HG03354 (cell line): ENCODE data around the gene TAPBP.
"Not testable (repeated sequence)": the region's sequence is repeated elsewhere in the genome, so short reads cannot be mapped to it uniquely, and the experiment has no call there.

Experiments
- ATAC-seq: cut with Tn5 transposase; IDR thresholded peaks from one replicate; pipeline ENCODE4 v1.9.1; 2021; ENCODE audit warnings: mild to moderate bottlenecking; ENCODE audit not compliant: unreplicated experiment, poor library complexity, severe bottlenecking

Gene TAPBP

GRCh38 chr6:33279257-33279695, 34.6 kb downstream of the TAPBP start:
- ATAC-seq = no peak

GRCh38 chr6:33278810-33279209, 35.1 kb downstream of the TAPBP start:
- ATAC-seq = no peak

- ATAC-seq = no peak
Measured at GRCh38 chr6:33278392-33278741, 35.5 kb downstream of the TAPBP start.

GRCh38 chr6:33277663-33278391, 36.1 kb downstream of the TAPBP start:
- no peak for ATAC-seq

DNA sequence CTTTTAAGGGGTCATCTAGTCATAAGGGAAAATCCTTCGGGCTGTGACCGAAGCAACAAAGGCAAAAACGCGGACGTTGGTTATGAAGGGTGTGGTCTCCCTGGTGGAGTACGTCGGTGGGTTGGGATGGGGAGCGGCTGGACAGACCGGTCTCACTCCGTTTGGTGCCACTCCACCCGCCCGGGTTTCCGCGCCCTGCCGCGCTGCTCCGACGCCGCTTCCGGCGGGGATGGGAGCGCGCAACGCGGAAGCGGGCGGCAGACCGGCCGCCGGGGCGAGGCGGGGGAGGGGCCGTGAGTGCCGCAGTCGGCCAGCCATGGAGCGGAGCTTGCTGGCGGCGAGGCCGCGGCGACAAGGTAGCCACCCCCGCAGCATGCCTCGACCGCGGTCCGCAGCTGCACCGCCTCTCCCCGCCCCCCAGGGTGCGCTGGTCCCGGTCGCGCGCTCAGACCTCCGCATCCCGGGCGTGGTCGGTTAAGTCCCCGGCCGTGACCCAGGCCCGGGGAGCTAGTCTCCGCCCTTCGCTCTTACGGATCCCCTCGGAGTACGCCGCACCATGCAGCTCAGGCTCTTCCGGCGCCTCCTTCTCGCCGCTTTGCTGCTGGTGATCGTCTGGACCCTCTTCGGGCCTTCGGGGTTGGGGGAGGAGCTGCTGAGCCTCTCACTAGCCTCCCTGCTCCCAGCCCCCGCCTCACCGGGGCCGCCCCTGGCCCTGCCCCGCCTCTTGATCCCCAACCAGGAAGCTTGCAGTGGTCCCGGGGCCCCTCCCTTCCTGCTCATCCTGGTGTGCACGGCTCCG, 36.8 kb downstream of the TAPBP start, which contains the start of gene B3GALT4:
Gene B3GALT4 (plus strand): TSS at position 260 of the 799 bp plus-strand sequence. CDS start 297 bp downstream, at position 557.
- ATAC-seq = peak; percentile 59

DNA sequence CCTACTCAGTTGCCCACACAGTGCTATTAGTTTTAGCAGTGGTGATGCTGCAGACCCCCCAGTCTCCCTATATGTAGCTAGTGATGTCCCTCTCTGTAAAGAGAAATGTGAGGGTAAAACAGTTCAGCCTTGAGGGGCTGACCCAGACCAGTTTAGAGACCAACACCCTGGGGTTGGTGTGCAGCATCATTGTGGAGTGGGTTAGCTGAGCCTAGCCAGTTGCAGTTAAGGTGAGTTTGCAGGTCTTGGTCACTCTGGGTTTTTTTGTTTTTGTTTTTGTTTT, 37.4 kb downstream of the TAPBP start:
- ATAC-seq = no peak

- ATAC-seq = not testable (repeated sequence)
Measured at GRCh38 chr6:33275795-33276580, 37.9 kb downstream of the TAPBP start.

DNA sequence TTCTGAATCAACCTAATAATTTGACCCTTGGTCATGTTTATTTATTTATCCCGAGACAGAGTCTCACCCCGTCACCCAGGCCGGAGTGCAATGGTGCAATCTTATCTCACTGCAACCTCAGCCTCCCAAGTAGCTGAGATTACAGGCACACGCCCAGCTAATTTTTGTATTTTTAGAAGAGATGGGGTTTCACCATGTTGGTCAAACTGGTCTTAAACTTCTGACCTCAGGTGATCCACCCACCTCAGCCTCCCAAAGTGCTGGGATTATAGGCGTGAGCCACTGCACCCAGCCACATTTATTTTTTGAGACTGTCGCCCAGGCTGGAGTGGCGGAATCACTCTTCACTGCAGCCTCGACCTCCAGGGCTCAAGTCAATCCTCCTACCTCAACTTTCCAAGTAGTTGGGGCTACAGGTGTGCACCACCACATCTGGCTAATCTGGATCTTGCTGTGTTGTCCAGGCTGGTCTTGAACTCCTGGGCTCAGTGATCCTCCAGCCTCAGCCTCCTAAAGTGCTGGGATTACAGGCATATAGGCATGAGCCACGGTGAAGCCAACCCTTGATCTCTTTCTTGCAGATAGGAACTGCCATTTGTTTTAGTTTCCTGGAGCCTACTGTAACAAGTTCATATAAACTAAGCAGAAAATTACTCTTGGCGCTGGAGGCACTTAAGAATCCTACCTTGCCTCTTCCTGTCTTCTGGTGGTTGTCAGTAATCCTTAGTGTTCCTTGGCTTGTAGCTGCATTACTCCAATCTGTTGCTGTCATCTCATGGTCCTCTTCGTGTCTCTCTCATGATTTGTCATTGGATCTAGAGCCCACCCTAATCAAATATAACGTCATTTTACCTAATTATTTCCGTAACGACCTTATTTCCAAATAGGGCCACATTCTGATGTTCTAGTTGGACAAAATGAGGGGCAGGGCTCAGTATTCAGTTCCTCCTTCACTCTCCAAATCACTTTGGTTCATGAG, 39.7 kb downstream of the TAPBP start:
- ATAC-seq = no peak

DNA sequence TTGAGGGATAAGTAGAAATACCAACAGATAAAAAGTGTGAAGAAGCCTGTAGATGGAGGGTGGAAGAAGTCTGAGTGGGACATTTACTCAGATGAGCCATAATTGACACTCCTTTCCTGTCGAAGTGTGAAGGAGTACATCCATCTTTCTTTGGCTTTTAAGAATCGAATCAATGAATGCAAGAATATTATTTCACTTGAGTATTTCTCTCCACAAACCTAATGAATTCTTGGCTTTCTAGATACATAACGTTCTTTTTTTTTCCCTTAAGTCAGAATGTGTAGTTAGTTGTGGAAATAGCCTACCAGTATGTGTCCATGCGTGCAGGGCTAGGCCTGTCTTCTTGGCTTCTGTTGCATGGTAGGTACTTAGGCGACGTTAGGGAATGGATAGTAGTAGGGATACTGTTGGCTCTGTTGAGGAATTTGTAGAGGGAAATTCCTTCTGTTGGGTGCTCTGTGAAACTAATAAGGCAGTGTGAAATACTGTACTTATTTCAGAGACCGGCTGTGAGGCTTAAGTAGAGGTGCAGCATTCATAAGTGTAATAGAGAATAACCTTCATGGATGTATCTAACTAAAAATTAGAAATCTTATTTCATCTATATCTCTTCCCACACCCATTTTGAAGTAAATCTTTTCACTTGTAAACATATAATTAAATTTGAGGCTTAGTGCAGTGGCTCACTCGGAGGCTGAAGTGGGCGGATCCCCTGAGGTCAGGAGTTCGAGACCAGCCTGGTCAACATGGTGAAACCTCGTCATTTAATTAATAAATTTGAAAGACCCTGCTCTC, 40.6 kb downstream of the TAPBP start:
- ATAC-seq = no peak

DNA sequence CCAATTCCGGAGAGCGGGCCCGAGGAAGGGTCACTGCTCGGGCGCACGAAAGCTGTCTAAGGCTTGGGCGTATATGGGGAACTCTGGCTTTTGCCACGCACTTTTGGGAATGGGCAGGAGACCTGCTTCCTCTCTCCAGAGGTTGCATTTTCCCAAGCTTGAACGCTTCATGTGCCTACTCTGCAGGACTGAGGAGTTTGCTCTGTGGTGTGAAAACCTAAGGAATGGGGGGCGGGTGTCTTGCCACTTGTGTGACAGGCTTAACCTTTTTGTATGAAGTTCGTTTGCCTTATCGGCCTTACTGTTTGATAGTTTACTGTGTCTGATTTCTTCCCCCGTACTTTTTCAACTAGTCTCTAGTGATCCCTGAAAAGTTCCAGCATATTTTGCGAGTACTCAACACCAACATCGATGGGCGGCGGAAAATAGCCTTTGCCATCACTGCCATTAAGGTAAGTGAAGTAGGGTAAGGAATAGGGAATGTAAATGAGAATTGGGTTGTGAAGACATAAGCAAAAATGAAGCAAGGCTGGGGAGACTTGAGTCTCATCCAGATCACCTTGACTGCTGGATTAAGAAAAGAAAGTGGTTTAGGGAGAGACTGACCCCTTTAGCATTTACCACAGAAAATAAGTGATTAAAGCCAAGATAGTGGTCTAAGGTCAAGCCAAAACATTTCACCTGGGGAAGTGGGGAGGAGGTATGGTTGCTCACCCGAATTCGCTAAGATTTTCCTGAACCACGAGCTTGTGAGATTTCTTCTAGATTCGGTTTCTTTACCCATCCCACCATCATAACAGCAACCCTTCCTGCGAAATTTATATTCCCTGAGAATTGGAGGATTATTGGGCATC, 41.4 kb downstream of the TAPBP start:
- ATAC-seq = peak; percentile 21

GRCh38 chr6:33271468-33272274, 42.2 kb downstream of the TAPBP start, which contains the start of the genes RPS18 and VPS52:
Gene RPS18, plus strand, starts transcription at chr6:33272075. Its CDS starts 45 bp downstream, at chr6:33272120.
Gene VPS52, minus strand, starts transcription at chr6:33271876. Its CDS starts 201 bp downstream, at chr6:33271675.
- ATAC-seq = peak; percentile 83

DNA sequence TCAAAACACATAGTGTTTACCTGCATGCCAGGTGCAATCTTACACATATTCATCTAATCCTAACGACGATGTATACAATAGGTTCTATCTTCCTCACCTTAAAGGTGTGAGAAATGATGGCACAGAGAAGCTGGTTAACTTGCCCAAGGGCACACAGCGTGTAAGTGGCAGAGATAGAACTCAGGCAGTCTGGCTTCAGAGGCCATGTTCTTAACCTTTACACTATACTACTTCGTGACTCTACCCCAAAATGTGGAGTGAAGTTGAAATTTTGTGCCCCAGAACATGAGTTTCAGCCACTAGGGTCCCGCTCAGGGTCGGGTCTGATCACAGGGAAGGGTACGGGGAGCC, 42.8 kb downstream of the TAPBP start:
- peak; percentile 22 for ATAC-seq

DNA sequence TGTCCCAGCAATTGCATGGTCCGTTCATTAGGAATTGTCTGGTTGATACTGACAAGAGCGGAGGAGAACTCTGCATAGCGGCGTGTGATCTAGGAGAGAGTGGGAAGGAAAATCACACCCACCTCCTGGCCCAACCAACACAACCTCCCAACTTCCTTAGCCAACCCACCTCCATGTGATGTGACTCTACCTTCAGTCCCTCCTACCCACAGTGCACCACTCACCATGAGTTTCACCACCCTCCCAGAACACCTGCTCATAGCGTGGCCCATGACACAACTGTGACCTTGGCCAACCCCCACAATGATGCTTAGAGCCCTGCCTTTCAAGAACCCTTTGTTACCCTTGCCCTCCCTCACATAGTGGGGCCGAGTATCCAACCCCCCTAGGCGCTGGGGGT, 49.9 kb downstream of the TAPBP start:
- ATAC-seq = no peak

DNA sequence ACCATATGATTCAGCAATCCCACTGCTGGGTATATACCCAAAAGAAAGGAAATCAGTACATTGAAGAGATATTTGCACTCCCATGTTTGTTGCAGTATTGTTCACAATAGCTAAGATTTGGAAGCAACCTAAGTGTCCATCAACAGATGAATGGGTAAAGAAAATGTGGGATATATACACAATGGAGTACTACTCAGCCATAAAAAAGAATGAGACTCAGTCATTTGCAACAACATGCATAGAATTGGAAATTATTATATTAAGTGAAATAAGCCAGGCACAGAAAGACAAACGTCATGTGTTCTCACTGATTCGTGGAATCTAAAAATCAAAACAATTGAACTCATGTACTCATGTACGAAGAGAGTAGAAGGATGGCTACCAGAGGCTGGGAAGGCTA, 51.4 kb downstream of the TAPBP start:
- ATAC-seq = not testable (repeated sequence)

DNA sequence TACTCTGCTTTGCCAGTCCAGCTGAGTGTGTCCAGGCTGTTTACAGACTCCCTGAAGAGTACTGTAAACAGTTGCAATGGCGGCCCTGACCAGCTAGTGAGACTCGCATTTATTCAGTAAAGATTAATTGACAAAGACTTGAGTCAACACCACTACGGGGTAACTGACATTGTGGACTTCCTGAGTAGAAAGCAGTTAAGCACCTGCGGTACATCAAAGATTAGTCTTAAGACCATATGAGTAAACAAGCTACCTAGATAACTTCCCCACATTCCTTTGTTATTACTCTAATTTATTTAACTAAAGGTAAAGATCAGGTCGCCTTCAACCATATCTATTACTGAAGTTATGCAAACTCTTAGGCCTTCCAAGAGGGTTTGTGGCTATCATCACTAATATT, 54.8 kb downstream of the TAPBP start:
- no peak for ATAC-seq

- no peak for ATAC-seq
Measured at GRCh38 chr6:33254591-33254990, 59.3 kb downstream of the TAPBP start.

DNA sequence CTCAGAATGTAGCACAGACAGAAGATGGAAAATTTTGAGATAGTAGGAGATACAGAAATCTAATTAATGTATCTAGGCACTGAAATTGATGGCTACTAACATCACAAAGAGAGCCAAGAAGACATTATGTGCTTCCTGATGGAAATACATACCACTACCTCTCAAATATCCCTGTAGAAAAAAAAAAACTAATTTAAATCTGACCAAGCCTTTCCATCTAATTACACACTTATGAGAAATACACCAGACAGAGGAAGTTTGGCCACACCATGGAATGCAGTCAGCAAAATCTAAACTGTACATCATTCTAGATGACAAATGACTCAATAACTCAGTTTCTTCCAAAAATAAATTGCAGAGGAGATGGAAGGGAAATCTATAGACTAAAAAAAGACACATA, 61.1 kb downstream of the TAPBP start:
- ATAC-seq = no peak
